ENCODE data around the gene KCNC1. TPM values are rescaled to one million over a fixed set of nuclear protein-coding genes. Genes with fewer than 3 reads are reported as not detected.

KCNC1 gene
- total RNA-seq, 1 donor from 2014 or later = not detected

DNA sequence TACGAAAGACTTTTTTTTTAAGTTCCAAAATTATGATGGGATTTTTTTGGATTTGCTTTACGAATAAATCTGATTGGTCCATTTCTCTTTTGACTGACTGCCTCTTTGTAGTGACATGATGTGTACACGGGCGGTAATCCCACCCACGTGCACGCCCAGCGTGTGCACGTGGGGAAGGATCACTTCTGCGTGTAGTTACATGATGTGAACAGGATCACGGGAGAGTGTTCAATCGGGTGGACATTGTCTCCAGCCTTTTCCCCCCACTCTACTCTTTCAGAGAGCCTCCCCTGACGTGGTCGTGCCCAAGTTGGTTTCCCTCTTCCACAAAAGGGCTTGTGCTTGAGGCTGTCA, 43.1 kb downstream of the KCNC1 start:
- H3K36me3 Mint-ChIP-seq (ENCODE audit: low read depth) = no peaks in the 10 kb centered on the region
- DNase-seq (ENCODE audit: low spot score) = no peak
- H3K27me3 Mint-ChIP-seq (ENCODE audit: insufficient read depth) = no peaks in the 10 kb centered on the region
- H3K9me3 Mint-ChIP-seq = no peaks in the 10 kb centered on the region
- intact Hi-C loops (cut with micrococcal nuclease) = no loop called here
- no peak overlapping the region for H3K27ac Mint-ChIP-seq
- H3K4me1 Mint-ChIP-seq (ENCODE audit: low read depth) = no peaks in the 10 kb centered on the region
- no peak overlapping the region for H3K4me3 Mint-ChIP-seq

DNA sequence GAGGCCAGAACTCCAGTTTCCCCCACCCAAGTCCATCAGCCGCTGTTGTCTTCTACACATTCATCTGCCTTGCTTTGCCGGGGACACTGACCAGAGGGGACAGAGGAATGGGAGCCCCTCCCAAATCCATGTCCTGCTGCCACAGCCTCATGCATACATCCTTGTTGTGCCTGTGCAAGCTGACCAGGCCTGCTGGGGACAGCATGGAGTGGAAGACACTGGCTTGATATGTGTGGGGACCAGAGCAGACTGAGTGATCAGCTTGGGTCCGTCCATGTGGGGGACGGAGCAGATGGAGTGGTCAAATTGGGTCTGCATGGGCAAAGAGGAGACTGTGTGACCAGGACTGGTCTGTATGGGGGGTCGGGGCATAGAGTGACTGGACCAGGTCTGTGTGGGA, 43.8 kb downstream of the KCNC1 start:
- H3K4me1 Mint-ChIP-seq (ENCODE audit: low read depth) = no peaks in the 10 kb centered on the region
- no peaks in the 10 kb centered on the region for H3K36me3 Mint-ChIP-seq (ENCODE audit: low read depth)
- no peak for DNase-seq (ENCODE audit: low spot score)

DNA sequence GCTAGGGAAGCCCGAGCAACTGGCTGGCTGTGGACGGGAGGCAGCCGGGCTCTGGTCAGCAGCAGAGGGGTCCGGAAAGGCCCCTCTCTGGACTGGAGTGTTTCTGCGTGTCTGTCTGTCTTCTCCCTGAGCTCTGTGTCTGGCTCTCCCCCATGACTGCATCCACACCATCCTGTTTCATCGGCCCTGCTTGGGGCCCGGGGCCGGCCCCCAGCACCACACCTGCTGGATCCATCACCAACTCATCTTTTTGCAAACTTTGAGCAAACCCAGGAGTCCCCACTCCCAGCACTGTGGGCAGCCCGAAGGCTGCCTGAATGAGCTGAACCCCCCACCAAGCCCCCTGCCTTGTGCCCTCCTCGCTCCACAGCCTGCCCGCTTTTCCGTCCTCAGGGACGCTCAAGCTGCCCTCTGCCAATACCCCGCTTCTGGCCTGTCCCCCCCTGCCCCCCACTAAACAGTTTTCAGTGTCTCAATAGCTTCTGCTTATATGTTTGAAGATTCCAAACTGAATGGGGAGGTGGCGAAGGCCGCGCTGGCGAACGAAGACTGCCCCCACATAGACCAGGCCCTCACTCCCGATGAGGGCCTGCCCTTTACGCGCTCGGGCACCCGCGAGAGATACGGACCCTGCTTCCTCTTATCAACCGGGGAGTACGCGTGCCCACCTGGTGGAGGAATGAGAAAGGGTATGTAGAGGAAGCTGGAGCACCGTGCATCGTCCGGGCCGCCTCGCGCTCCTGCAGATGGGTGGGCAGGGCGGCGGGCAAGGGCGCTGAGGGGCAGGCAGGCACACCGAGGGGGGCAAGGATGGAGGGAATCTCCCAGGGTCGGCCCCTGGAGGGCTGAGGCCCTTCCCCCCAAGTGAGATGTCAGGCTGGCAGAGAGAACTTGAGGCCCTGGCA, 44.6 kb downstream of the KCNC1 start:
- Mint-ChIP-seq H3K9me3 (no peaks in the 10 kb centered on the region), H3K27ac (no peak overlapping the region), H3K4me3 (no peak overlapping the region), H3K4me1 (ENCODE audit: low read depth) (no peaks in the 10 kb centered on the region), H3K36me3 (ENCODE audit: low read depth) (no peaks in the 10 kb centered on the region), H3K27me3 (ENCODE audit: insufficient read depth) (no peaks in the 10 kb centered on the region)
- no peak for DNase-seq (ENCODE audit: low spot score)
- intact Hi-C loops (cut with micrococcal nuclease) = no loop called here

More for the DNA sequence above, 43.8 kb downstream of the KCNC1 start:
- Mint-ChIP-seq H3K4me3 (no peak overlapping the region), H3K27ac (no peak overlapping the region), H3K9me3 (no peaks in the 10 kb centered on the region), H3K27me3 (ENCODE audit: insufficient read depth) (no peaks in the 10 kb centered on the region)
- intact Hi-C loops (cut with micrococcal nuclease) = no loop called here

DNA sequence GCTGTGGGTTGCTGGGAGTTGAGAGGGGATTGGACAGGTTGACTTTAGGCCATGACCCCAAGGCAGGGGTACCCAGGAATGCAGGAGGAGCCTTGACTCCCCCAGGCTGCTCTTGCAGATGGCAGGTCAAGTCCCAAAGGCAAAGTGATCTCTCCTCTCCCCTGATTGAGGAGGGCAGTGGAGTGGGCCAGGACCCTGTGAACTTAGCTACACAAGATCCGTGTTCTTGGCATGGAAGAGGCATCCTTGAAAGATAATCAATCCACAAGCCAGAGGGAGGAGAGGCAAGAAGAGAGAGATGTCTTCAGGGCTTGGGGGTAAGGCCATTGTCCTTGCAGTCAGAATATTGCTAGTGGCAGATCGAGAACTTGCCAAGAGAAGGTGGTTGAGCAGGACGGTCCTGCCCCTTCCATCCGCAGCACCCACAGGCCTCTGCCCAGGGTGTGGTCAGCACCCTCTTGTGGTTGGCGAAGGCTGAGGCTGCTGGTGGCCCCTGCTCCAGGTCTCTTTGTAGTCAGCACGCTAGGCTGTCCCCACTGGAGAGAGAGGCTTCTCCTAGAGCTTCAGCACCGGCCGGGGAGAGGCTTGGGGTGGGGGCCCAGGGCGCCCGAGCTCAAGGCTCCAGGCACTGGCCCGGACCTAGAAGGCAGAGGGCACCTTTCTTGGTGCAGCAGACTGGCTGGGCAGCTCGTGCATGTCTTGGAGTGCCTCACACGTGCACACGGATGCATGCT, 45.4 kb downstream of the KCNC1 start:
- Mint-ChIP-seq H3K27ac (no peak overlapping the region), H3K4me1 (ENCODE audit: low read depth) (no peaks in the 10 kb centered on the region), H3K4me3 (no peak overlapping the region), H3K36me3 (ENCODE audit: low read depth) (no peaks in the 10 kb centered on the region), H3K9me3 (no peaks in the 10 kb centered on the region), H3K27me3 (ENCODE audit: insufficient read depth) (no peaks in the 10 kb centered on the region)
- no peak for DNase-seq (ENCODE audit: low spot score)
- intact Hi-C loops (cut with micrococcal nuclease) = no loop called here

DNA sequence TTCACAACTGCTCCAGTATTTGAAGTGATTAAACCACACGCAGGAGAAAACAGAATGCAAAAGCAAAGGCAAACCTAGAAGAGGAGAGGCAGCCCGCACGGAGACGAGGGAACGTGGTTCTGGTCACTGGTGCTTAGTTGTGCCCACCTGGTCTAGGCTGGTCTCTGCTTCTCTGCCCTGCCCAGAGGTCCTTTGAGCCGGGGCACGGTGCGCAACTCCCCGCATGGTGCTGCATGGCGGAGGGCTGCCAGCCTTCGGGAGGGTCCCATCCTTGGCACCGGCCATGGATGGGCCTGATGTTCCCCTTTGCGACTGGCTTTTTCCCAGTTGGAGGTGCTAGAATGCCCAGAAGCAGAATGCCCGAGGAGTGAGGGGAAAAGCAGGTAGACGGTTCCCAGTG, 46.1 kb downstream of the KCNC1 start:
- no peak for DNase-seq (ENCODE audit: low spot score)
- Mint-ChIP-seq H3K9me3 (no peaks in the 10 kb centered on the region), H3K36me3 (ENCODE audit: low read depth) (no peaks in the 10 kb centered on the region), H3K27me3 (ENCODE audit: insufficient read depth) (no peaks in the 10 kb centered on the region), H3K4me1 (ENCODE audit: low read depth) (no peaks in the 10 kb centered on the region), H3K27ac (no peak overlapping the region), H3K4me3 (no peak overlapping the region)
- intact Hi-C loops (cut with micrococcal nuclease) = no loop called here

DNA sequence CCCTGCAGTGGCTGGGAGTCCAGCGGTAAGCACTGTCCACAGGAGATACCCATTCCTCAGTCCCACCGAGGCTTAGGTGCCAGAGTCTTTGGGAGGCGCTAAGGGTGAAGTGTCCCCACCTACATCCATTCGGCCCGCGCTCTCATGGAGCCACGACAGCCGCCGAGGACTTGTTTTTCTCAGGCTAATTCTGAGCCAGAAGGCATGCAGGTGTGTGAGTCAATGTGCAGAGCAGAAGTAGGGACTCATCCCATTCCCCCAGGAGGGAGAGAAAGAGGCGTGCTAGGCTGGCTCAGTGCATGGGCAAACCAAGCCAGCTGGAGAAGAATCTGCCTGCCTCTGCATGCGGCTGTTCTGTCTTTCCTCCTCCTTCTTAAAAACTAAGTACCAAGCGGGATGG, 46.6 kb downstream of the KCNC1 start:
- H3K4me1 Mint-ChIP-seq (ENCODE audit: low read depth) = no peaks in the 10 kb centered on the region
- H3K36me3 Mint-ChIP-seq (ENCODE audit: low read depth) = no peaks in the 10 kb centered on the region
- no peaks in the 10 kb centered on the region for H3K27me3 Mint-ChIP-seq (ENCODE audit: insufficient read depth)
- no peak overlapping the region for H3K27ac Mint-ChIP-seq
- H3K4me3 Mint-ChIP-seq = no peak overlapping the region
- no peak for DNase-seq (ENCODE audit: low spot score)
- intact Hi-C loops (cut with micrococcal nuclease) = no loop called here
- H3K9me3 Mint-ChIP-seq = no peaks in the 10 kb centered on the region

DNA sequence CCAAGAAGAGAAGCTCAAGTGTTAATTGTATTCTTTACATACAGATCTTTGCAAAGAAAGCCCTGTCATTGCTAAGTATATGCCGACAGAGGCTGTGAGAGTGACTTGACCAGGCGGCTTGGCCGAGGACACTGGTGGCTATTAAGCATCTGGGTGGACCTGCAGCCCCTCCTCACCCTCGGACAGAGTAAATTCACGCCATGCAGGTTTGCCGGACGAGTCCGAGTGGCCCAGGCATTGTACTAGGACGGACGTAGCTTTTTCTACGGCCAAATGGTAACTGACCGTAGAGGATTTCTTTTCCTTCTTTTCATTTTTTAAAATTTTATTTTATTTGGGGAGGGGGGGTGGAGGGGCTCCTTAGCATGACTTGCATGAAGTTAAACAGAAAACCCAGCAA, 47.0 kb downstream of the KCNC1 start:
- Mint-ChIP-seq H3K9me3 (no peaks in the 10 kb centered on the region), H3K4me1 (ENCODE audit: low read depth) (no peaks in the 10 kb centered on the region), H3K4me3 (no peak overlapping the region), H3K36me3 (ENCODE audit: low read depth) (no peaks in the 10 kb centered on the region), H3K27ac (no peak overlapping the region), H3K27me3 (ENCODE audit: insufficient read depth) (no peaks in the 10 kb centered on the region)
- DNase-seq (ENCODE audit: low spot score) = no peak
- intact Hi-C loops (cut with micrococcal nuclease) = no loop called here

DNA sequence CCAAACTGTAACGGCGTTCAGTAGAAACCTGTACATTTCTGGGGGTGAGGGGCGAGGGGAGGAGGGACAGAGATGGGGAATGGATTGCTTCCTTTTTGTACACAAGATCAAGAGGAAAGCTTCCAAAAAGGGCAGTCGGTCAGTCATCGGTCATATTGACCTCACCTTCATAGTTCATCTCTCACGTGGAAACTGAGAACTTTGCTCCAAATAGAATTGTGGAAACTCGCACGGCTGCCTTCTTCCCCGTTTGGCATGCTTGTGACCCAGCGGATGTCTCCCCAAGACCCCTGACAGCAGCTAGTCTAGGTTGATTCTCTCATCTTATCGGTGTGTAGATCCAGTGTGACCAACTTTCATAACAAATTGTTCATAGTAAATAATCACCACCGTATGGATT, 47.6 kb downstream of the KCNC1 start:
- intact Hi-C loops (cut with micrococcal nuclease) = no loop called here
- no peak overlapping the region for H3K27ac Mint-ChIP-seq
- H3K36me3 Mint-ChIP-seq (ENCODE audit: low read depth) = no peaks in the 10 kb centered on the region
- no peaks in the 10 kb centered on the region for H3K9me3 Mint-ChIP-seq
- no peak for DNase-seq (ENCODE audit: low spot score)
- no peaks in the 10 kb centered on the region for H3K4me1 Mint-ChIP-seq (ENCODE audit: low read depth)
- no peak overlapping the region for H3K4me3 Mint-ChIP-seq
- H3K27me3 Mint-ChIP-seq (ENCODE audit: insufficient read depth) = no peaks in the 10 kb centered on the region

DNA sequence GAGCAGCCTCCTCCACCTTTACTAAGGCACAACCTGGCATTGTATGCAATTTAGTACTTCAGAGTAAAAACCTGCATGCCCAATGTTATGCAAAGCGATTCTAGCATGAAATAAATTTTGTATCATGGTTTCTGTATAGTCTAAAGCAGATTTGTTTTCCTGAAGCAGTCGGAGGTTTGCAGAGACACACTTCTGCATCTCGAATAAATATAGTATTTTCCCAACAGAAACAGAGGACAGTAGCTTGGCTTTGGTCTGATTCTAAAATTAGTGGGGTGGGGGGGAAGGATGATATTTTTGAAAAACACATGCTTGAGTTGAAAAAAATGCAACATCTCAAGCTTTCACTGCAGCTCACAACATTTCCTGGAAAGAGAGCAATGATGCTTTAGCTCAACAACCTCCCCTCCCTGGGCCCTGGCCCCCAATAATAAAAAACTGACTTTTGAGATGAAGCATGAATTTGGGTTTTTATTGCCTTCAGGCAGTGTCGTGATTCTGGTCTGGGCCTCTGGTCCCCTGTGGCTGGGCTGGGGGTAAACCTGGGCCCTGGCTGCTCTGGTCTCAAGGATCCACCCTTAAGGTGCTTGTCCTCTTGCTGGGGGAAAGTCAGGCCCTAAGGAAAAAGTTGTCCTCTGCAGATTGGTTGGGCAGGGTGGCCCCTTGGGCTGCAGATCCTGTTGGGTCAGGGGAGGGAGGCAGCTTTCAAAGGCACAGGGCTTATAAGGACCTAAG, 48.2 kb downstream of the KCNC1 start:
- no peak for DNase-seq (ENCODE audit: low spot score)
- intact Hi-C loops (cut with micrococcal nuclease) = no loop called here
- no peak overlapping the region for H3K4me3 Mint-ChIP-seq
- no peaks in the 10 kb centered on the region for H3K36me3 Mint-ChIP-seq (ENCODE audit: low read depth)
- no peaks in the 10 kb centered on the region for H3K9me3 Mint-ChIP-seq
- H3K4me1 Mint-ChIP-seq (ENCODE audit: low read depth) = no peaks in the 10 kb centered on the region
- H3K27ac Mint-ChIP-seq = no peak overlapping the region
- H3K27me3 Mint-ChIP-seq (ENCODE audit: insufficient read depth) = no peaks in the 10 kb centered on the region

DNA sequence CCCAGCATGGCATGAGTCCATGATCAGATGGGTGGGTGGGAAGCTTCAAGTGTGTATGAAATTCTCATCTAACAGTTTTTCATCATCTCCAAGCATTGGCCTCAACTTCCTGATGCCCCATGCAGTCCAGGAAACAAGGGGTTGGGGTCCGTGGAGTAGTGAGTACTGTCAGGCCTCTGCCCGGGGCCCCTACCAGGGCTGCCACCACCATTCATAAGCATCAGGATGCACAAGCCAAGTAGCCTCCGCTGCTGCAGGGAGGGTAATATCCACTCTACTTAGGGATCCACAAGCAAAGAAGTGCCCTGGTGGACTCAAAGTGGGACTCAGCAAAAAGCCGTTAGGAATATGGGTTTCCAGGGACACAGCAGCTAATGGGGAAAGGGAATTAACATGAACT, 49.3 kb downstream of the KCNC1 start:
- intact Hi-C loops (cut with micrococcal nuclease) = no loop called here
- Mint-ChIP-seq H3K36me3 (ENCODE audit: low read depth) (no peaks in the 10 kb centered on the region), H3K27me3 (ENCODE audit: insufficient read depth) (no peaks in the 10 kb centered on the region), H3K9me3 (no peaks in the 10 kb centered on the region), H3K27ac (no peak overlapping the region), H3K4me1 (ENCODE audit: low read depth) (no peaks in the 10 kb centered on the region), H3K4me3 (no peak overlapping the region)
- no peak for DNase-seq (ENCODE audit: low spot score)

DNA sequence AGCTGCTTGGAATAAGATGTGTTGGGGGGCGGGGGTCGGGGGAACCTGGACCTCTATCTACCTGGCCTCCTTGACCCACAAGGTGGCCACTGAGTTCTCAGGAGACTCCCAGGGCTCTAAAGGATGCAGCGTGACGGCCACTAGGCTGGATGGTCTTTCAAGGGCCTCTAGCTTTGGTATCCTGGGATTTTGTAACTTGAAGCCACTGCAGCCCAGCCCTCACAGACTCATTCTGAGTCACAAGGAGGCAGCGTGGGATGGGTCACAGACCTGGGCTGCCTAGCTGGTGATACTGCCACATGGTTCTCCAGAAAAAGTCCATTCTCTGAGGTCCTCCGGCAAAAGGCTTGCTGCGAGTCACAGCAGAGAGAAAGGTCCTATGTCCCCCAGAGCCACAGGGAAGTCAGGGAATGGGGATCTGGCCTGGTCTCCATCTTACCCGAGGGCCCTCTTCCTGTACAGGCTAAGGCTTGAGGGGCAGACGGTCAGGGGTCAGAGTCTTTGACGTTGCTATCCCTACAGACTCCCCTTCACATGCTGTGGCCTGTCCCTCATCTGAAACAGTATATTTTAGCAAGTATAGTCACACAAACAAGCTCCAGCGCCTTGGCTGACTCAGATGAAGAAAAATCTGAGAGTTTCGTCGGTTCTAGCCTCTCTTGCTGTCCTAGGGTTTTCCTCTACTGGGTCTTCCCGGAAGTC, 52.4 kb downstream of the KCNC1 start:
- DNase-seq (ENCODE audit: low spot score) = no peak
- Mint-ChIP-seq H3K4me1 (ENCODE audit: low read depth) (no peaks in the 10 kb centered on the region), H3K9me3 (no peaks in the 10 kb centered on the region), H3K4me3 (no peak overlapping the region), H3K27ac (no peak overlapping the region), H3K27me3 (ENCODE audit: insufficient read depth) (no peaks in the 10 kb centered on the region), H3K36me3 (ENCODE audit: low read depth) (no peaks in the 10 kb centered on the region)
- intact Hi-C loops (cut with micrococcal nuclease) = no loop called here

DNA sequence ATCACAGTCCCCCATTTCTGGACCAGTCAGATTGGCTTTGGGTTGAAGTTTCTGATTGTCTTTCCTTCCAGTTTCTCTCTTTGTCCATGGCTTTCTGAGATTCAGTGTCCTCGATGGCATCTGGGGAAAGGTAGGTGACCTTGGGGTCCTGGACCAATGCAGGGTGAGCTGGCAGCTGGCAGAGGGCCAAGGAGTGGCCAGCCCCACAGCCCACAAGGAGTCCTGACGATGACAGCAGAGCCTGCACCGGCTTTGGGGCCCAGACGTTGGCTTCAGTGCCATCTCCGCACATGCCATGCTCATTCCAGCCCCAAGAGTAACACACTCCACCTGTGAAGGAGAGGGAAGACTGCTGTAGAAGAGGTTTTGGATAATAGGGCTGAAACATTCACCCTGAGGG, 53.5 kb downstream of the KCNC1 start:
- H3K4me3 Mint-ChIP-seq = no peak overlapping the region
- no peaks in the 10 kb centered on the region for H3K27me3 Mint-ChIP-seq (ENCODE audit: insufficient read depth)
- H3K9me3 Mint-ChIP-seq = no peaks in the 10 kb centered on the region
- no peak for DNase-seq (ENCODE audit: low spot score)
- H3K27ac Mint-ChIP-seq = no peak overlapping the region
- no peaks in the 10 kb centered on the region for H3K4me1 Mint-ChIP-seq (ENCODE audit: low read depth)
- intact Hi-C loops (cut with micrococcal nuclease) = no loop called here
- no peaks in the 10 kb centered on the region for H3K36me3 Mint-ChIP-seq (ENCODE audit: low read depth)
